Measurements from ENCODE around the gene UQCRC1.
A peak's percentile ranks its signal among the peaks of the same experiment; 100 is the strongest.

Gene UQCRC1

DNA sequence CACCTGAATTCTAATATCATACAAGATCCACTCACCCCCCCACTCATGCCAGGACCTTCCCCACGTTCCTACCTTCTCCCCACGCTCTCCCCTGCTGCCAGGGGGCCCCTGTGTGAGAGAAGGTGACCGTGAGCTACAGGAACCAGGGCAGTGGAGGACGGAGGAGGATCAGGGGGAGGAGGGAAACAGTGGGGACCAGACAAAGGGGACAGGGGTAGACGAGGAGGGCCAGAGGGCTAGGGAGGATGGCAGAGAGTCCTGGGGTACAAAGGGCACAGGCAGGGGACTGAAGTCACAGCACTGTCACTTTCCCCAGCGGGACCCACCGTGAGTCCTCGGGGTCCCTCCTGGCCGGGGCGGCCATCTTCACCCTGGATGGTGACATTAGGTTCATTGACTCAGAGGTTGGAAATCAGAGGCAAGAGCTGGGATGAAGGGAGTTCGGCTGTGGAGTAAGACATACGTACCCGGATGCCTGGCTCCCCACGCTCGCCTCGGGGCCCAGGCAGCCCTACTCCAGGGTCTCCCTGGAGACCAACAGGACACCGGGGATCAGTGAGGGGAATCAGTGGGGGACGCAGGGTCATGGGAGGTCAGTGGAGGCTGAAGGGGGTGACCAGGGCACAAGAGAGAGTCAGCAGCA, 39.5 kb downstream of the UQCRC1 start:
- no peak for DNase-seq

DNA sequence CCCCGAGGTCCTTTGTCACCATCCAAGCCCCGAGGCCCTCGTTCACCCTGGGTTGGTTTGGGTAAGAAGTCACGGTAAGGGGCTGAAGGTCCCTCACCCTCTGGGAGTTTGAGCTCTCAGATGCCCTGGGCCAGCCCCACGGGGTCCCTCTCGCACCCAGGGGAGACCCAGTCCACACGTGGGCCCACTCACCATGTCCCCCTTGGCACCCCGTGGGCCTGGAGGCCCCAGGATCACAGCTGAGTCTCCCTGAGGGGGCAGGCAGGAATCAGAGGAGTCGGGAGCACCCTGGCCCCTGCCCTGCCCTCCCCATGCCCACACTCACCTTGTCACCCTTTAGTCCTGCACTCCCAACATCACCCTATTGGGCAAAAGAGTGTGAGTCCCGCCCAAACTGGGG, 40.0 kb downstream of the UQCRC1 start:
- no peak for DNase-seq

DNA sequence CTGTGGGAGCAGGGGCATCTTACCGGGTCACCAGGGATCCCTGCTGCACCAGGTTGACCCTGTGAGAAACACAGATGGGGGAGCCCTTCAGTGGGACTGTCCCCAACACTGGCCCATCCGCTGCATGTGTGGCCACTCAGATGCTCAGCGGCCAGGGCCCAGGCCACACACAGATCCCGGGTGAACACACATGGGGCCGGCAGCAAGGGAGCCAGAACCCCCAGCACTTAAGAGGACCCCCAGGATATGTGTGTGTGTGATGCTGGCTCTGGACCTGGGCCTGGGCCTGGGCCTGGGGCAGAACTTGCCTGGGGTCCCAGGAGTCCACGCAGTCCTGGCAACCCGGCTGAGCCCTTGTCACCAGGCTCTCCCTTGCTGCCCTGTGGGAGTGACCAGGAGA, 41.0 kb downstream of the UQCRC1 start:
- DNase-seq: no peak

DNA sequence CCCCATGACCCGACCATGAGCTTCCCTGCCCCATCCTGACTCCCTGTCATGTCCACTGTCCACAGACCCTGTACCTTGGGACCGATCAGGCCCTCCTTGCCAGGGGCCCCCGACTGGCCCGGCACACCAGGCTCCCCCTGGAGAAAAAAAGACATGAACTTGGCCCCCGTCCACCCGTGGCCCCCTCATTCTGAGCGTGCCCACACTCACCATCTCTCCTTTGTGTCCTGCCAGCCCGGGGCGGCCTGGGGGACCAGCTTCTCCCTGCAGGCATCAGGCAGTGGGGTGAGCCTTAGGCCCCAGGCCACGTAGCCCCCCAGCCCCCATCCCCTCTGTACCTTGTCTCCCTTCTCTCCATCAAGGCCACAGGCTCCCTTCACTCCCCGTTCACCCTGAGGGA, 41.9 kb downstream of the UQCRC1 start:
- no peak for DNase-seq

DNA sequence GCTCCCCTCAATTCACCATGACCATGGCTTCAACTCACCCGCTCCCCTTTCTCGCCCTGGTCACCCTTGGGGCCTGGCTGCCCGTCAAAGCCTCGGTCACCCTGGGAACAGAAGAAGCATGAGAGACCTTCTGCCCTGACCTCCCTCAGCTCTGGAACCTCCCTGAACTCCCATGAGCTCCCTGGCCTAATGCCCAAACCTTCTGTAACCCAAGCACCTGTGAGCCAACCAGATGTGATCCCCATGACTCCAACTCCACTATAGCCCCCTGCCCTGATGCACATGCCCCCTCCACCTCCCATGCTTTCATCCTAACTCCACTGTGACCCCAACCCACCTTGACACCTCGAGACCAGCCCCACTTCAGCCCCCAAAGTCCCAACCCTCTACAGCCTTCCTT, 42.4 kb downstream of the UQCRC1 start:
- no peak for DNase-seq

DNA sequence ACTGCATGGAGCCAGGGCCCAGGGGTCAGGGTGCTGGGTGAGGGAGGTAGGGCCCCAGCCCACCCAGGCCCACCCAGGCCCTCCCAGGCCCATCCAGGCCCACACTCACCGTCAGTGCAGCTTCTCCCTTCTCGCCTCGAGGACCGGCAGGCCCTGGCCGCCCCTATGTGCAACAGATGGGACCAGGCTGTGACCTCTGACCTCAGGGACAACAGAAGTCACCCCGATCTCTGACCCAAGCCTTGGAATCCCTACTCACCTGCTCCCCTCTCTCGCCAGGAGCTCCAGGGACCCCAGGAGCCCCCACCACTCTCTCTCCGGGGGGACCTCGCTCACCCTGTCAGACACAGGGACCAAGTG, 43.1 kb downstream of the UQCRC1 start:
- no peak for DNase-seq

DNA sequence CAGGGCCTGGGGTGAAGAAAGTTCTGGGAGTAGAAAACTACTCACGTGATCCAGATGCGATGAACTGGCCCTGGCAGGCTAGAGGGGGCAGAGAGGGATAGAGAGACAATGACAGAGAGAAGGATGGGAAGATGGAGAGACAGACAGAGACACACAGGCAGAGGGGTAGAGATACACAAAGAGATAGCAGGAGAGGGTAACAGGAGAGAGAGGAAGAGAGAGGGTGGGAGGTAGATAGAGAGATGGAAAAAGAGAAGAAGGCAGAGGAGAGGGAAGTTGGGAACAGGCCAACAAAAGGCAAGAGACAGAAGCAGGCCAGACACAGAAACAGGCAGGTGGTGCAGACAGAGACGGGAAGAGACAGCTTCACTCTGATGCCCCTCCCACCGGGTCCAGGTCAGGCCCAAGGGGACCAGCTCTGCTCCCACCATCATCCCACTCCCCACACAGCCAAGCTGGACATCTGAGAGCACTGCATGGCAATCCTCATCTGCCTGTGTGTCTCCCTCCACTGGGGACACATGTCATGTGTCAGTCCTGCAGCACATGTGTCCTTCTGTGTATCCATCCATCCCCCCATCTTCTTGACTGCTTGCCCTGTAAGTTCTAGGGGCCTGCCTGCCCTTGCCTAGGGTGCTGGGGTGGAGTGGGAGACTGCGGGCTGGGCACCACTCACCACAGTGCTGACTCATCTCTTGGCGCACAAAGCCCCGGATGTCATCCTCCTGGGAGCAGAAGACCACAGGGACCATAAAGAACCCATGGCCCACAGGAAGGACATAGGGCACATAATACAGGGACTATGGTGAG, 43.6 kb downstream of the UQCRC1 start:
- DNase-seq: no peak

DNA sequence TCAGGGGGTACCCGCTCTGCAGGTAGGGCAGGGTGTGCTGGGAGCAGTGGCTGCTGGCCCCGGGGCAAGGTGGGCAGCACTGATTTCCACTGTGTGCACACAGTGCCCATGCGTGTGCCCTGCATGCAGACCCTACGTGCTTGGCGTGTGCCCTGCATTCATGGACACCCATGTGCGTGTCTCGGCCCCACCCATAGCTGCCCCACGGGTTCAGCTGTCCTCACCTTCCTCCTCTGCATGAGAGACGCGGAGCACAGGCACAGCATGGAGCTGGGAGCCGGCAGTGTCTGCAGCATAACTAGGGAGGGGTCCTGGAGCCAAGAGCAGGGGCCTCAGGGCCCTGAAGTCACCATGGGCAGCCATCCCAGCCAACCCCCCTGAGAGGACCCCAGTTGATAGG, 44.3 kb downstream of the UQCRC1 start:
- DNase-seq: no peak

DNA sequence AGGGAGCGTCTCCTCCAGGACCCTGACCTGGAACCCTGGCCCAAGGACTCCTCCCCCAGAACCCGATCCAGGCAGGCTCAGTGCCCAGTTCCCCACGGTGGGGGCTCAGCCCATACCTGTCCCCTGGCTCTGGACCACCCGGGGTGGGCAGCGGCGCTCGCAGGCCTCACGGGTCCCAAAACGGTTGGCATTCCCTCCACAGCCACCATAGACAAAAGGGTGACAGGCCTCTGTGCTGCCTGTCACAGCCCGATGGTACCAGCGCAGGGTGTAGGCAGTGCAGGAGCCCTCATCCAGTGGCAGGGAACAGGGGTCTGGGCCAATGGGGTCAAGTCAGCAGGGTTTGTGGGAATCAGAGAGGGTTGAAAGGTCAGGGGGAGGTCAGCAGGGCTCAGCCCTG, 44.8 kb downstream of the UQCRC1 start:
- no peak for DNase-seq

DNA sequence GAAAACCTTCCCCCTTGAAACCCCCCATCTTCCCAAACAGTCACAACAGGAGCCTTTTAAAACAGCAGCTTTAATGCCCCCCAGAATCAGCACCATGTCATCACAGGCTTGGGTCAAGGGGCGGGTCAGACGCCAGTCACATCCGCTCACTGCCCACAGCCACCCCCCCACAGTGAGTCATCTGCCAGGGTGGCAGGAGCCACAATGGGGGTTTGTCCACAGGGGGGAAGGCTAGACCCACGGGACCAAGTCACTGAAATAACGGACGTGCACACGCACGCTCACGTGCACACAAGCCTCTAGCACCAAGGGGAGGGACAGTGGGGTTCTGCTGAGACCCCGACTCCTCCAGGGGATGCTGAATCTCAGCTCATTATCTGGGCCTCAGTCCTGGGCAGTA, 45.4 kb downstream of the UQCRC1 start:
- DNase-seq: no peak

DNA sequence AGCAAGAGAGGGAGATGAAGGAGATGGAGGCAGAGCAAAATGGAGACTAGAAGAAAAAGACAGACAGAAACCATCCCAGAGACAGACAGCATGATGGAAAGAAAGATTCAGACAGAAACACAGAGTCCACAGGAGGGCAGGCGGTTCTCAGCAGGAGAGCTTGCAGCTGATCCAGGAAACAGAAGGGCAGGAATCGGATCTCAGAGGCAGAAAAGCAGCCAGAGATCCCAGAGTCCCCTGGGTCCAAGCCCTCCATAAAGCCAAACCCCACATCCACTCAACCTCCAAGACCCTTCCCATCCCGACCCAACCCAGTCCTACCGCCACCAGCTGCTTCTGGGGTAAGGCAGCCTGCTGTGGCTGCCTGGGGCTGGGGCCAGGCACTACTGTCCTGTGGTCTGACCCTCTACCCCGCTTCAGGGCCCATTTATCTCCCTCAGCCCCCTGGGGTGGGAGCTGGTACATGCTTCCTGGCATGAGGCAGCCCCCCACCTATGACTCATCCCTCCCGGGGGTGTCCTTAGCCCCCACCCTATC, 46.0 kb downstream of the UQCRC1 start, which contains the start of gene UCN2:
Gene UCN2 (minus strand): TSS at position 400 of the 537 bp plus-strand sequence. CDS start 657 bp downstream, outside the sequence.
- DNase-seq: no peak

DNA sequence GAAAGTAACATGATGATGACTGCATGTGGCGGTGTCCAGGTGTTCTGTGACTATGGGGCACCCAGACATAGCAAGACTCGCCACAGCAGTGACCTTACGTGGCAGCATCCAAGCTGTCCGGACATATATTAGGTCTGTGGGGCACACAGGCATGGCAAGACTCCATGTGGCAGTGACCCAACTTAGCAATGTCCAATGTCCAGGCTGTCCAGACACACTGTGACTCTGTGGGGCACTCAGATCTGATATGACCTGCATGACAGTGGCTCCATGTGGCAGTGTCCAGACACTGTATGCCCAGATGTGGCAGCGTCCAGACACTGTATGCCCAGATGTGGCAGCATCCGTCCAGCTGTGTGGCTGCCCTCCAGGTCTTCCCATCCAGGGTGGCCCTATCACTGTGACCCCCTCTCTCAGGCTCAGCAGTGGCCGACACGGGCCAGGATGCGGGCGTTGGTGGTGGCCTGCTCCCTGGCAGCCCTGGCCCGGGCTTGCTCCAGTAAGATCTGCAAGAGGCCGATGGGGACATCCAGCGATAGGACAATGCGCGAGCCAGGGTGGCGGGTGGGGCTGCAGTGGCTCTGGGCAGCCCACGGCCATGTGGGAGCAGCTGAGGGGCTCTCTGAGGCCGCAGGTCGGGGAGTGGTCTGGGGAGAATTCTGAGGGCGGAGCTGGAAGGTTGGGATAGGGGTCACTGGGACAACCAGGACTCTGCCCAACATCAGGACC, 46.9 kb downstream of the UQCRC1 start:
- no peak for DNase-seq

DNA sequence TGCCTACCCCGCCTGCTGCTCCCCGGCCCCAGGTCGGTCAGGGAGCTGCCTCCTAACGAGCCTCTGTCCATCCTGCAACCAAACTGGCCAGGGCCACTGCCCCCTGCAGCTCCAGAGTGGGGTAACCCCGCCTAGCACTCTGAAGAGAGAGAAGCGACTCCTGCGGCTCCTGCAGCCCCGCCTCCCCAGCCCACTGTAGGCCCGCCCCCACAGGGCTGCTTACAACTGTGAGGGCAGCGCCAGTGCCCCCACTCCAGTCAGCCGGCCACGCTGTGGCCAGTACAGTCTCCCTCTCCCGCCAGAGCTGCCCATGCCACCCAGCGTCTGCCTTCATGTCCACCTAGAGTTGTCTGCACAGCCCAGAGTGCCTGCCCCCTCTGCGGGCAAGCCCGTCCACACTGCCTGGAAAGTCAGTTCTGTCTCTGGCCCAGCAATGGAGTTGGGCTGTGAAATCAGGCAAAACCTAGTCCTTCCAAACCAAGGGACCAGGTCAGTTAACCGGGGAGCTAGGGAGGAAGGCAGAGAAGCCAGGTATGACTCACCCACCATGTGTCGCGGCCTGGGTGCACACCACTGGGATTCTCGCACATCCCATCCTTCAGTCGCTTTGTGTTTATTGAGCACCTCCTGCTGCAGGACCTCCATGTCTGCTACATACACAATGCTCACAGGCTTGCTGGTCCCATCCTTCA, 48.3 kb downstream of the UQCRC1 start:
- no peak for DNase-seq

DNA sequence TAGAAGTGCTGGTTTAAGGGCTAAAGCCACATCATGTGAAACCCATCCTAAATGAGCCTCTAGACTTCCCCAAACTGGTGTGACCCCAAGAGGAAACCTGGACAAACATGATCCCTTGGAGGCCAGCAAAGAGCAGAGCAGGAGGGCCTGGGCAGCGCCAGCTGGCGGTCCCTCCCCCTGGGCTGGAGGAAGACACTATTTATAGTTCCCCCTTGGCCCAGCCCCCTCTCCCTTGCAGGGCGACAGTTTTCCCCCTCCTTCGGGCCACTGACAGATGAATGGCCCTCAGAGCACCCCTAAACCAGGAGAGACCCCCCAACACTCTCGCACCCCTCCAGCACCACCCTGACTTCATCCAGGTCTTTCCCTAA, 48.8 kb downstream of the UQCRC1 start:
- DNase-seq: no peak

DNA sequence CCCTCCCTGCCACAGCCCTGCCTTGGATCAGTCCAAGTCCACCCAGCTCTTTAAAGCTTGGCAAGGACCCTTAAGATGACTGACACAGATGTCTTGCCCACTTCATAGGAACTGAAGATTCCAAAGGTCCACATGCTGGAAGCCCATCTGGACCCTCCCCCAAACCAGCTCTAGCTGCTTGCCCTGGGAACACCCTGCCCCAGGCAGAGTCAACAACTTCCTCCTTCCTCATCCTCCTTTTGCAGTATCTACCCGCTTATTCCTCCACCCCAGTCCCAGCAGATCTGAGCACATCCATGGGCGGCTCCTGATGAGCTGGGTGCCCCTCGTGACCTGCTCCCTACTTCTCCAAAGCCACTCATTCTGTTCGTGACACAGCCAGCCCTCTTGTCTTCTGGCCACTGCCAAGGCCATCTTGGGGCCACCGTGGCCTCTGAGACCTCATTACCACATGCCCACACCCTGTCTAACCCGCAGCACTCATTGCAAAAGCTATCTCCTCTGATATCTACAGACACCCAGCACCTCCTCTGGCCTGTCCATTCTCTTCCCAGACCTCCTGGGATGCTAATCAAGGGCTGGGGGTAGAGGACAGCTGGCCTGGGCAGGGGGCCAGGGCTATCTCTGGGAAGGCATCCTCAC, 50.8 kb downstream of the UQCRC1 start:
- no peak for DNase-seq

DNA sequence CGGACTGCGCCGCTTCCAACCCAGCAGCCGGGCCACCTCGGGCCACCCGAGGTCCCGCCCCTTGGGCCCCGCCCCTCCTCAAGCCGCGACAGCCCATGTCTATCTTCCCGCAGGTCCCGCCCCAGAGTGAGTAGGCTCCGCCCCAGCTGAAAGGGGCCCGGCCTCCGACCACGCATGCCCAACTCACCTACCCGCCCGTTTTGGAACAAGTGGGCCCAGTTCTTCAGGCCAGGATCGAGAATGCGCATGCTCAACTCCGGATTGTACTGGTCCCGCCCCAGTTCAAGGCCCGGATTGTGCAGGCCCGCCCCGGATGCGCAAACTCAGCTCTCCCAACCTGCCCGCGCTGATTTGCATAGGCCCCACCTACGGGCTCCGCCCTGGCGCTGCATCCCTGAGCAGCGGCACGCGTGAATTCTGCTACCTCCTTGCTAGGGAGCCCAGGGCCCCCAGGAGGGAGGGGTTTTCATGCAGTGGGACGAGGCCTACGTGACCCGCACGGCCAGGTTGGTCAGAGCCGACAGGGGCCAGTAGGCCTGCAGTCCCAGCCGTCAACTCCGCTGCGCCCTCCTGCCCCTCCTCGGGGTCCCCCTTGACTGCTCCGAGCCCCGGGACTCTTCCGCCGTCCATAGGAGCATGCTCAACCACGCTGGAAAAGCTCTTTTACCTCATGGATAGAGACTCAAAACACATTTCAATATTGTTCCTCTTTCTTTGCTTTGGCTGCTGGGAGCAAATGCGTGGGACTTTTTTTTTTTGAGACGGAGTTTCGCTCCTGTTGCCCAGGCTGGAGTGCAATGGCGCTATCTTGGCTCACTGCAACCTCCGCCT, 52.4 kb downstream of the UQCRC1 start, which contains the start of gene PFKFB4:
Gene PFKFB4 (minus strand): TSS at position 8 of the 831 bp plus-strand sequence. CDS start 26 bp downstream, outside the sequence.
- DNase-seq: peak; percentile 87

DNA sequence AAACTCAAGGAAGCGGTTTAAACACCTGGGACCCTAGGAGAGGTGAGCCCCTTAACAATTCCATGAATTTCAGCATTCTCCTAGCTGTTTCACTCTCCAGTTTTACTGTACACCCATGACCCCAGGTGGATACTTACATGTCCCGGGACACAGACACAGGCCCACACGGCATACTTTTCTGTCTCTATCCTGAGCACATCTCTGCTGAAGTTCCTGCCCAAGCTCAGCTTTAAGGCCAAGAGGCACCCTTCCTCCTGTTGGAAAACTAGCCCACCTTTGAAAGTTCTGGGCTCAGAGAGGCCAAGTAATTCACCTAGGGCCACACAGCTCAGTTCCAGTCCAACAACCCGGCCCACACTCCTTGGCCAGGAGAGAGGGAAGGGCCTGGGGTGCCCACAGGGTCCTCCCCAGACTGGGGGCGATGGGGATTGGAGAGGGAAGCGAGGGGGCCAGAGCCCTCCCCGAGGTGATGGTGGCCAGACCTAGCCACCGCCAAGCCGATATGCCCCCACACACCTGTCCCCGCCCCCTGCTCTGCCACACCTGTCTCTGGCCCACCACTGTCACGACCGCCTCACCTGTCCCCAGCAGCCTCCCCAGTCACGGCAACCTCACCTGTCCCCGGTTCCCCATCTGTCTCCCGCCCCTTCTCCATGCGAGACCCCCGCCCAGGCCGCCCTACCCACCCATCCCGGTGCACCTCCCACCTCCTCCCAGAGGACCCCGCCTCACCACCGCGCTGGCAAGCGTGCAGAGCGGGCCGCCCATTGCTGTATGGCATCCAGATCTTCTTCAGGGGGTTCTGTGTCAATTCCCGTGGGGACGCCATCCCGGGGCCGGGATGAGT, 53.3 kb downstream of the UQCRC1 start:
- no peak for DNase-seq

DNA sequence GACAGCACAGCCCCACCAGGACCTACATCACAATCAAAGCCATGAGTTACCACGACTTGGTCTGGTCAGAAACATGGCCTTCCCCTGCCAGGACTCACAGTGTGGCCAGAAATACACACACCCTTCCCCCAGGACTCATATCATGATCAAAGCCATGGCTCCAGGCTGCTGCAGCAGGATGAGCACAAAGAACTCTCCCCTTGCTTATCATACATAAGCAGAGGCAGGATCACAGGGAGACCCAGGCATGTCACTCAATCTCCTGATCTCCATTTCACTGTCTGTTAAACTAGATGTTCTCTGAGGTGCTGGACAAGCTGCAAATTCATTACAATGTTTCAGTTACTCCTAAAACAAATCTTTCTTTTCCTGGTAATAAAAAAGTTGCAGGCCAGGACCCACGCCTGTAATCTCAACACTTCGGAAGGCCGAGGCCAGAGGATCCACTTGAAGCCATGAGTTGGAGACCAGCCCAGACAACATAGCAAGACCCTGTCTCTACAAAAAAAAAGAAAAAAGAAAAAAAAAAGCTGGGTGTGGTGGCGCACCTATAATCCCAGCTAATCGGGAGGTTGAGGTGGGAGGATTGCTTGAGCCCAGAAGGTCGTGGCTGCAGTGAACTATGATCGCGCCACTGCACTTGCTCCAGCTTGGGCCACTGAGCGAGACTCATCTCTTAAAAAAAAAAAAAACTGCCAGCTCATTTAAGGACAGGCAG, 54.1 kb downstream of the UQCRC1 start:
- no peak for DNase-seq

DNA sequence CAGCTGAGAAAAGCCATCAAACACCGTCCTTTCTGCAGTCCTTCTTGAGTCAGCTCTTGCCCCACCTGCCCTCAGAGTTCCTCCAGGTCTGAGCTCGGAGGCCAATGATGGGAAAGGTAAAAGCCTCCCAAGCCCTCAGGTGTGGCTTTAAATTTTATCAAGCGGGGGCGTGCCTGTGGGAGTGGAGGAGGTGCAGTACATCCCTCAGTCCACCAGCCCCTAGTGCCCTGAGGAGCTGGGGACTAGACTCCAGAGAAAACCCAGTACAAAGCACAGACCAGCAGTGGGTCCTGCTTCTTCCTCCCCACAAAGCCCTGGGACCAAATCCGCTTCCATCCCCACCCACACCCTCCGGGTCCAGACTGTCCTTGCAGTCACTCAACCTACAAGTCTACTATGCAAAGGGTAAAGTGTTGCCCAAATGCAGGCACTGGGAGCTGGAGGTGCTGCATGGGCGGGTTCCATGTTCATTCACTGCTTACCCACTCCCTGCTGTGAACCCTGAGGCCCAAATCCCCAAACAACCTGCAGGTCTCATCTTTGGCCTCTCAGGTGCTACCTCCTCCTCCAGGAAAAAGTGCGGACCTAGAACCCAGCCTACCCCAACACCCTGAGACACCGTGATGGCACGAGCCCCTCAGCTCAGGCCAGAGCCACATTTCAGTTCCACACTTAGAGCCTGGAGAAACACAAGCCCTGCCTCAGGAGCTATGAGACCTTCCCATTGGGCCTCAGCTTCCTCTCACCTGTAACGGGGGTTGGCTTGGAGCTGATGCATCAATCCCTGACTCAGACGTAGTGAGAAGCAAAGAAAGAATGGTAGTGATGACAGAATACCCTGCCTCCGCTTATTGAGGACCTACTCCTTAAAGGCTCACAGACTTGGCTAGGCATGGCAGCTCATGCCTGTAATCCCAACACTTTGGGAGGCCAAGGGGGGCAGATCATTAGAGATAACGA, 55.3 kb downstream of the UQCRC1 start:
- no peak for DNase-seq
